HepG2 (cell line): ENCODE measurements around the gene VWA3A. TPM values are rescaled to one million over a fixed set of nuclear protein-coding genes. Genes with fewer than 3 reads are reported as not detected.

Source experiments
- EP300 ChIP-seq, 3 experiments: sonication (generic) in 1 of 3; formaldehyde crosslinking in 1 of 3; IDR thresholded peaks; 2 replicates each; pipeline versions ENCODE4 v1.5.1 to v1.6.1; 2011 to 2020; ENCODE audit warnings: low read depth in 2 of 3, low read length in 2 of 3, borderline replicate concordance in 1 of 3, improper control_type of control experiment in 1 of 3, mild to moderate bottlenecking in 1 of 3, missing genetic modification reagents in 1 of 3, moderate library complexity in 1 of 3
- EZH2 ChIP-seq: conservative IDR thresholded peaks from 2 replicates; pipeline ENCODE4 v1.6.1; 2012; ENCODE audit warnings: mild to moderate bottlenecking, low read depth, low read length, moderate library complexity
- MIXL1 ChIP-seq: IDR thresholded peaks from 2 replicates; pipeline ENCODE4 v1.6.1; 2016
- PCBP2 ChIP-seq: fragments of 200-400 bp; formaldehyde crosslinking; optimal IDR thresholded peaks from 2 replicates; pipeline ENCODE3; 2018; ENCODE audit warnings: low read length, low read depth; ENCODE audit not compliant: poor library complexity, severe bottlenecking
- TEAD3 ChIP-seq: optimal IDR thresholded peaks from 2 replicates; pipeline ENCODE3; 2016; ENCODE audit warnings: borderline replicate concordance
- U2AF2 ChIP-seq: fragments of 200-400 bp; formaldehyde crosslinking; IDR thresholded peaks from 2 replicates; pipeline ENCODE4 v1.6.1; 2017; ENCODE audit warnings: low read depth, mild to moderate bottlenecking, low read length
- ZBTB42 ChIP-seq: sonication (generic); formaldehyde crosslinking; IDR thresholded peaks from 2 replicates; pipeline ENCODE4 v1.5.0; 2020; ENCODE audit warnings: mild to moderate bottlenecking, missing genetic modification reagents
- ZFAT ChIP-seq: sonication (generic); formaldehyde crosslinking; conservative IDR thresholded peaks from 2 replicates; pipeline ENCODE4 v1.8.1; 2023; ENCODE audit warnings: missing genetic modification reagents, inconsistent platforms
- ZNF256 ChIP-seq: sonication (generic); formaldehyde crosslinking; conservative IDR thresholded peaks from 2 replicates; pipeline ENCODE4 v1.4.0; 2020; ENCODE audit warnings: missing genetic modification reagents
- ZNF644 ChIP-seq: IDR thresholded peaks from 2 replicates; pipeline ENCODE4 v1.6.1; 2016; ENCODE audit warnings: low read depth
- ZNF747 ChIP-seq: sonication (generic); formaldehyde crosslinking; IDR thresholded peaks from 2 replicates; pipeline ENCODE4 v1.8.1; 2023; ENCODE audit warnings: missing genetic modification reagents, mild to moderate bottlenecking, borderline replicate concordance
- ZNF83 ChIP-seq: sonication (generic); formaldehyde crosslinking; IDR thresholded peaks from 2 replicates; pipeline ENCODE4 v1.4.0; 2020; ENCODE audit warnings: missing genetic modification reagents, mild to moderate bottlenecking, borderline replicate concordance
- ZSCAN21 ChIP-seq: sonication (generic); formaldehyde crosslinking; IDR thresholded peaks from 2 replicates; pipeline ENCODE4 v1.8.0; 2022; ENCODE audit warnings: mild to moderate bottlenecking, missing genetic modification reagents, moderate library complexity, borderline replicate concordance
- polyA plus RNA-seq, 8 experiments: library from polyadenylated mRNA; depleted of rRNA in 3 of 8; stranded (reverse) in 7 of 8; unstranded in 1 of 8; fragments of >200 nt; fragmentation: Illumina TruSeq in 4 of 8; extraction: Trizol in 4 of 8; gene quantifications; 2 replicates each; pipeline versions ENCODE4 v1.2.1 to v1.2.3, GENCODE V29; 2011 to 2016; ENCODE audit warnings: low read depth in 4 of 8, missing spikeins in 1 of 8, mixed read lengths in 1 of 8; ENCODE audit not compliant: insufficient read depth in 1 of 8
- total RNA-seq, 5 experiments: library from RNA; depleted of rRNA; stranded (reverse); fragments of >200 nt; fragmentation: Illumina TruSeq; extraction: Trizol; gene quantifications; 2 replicates each; pipeline ENCODE4 v1.2.3, GENCODE V29; 2016; ENCODE audit warnings: low read depth in 1 of 5
- TF ChIP-seq, protein P1 (sequence below): sonication (generic); formaldehyde crosslinking; IDR thresholded peaks from 2 replicates; pipeline ENCODE4 v1.4.0; 2020; ENCODE audit warnings: missing genetic modification reagents
- TF ChIP-seq, protein P2 (sequence below): sonication (generic); formaldehyde crosslinking; IDR thresholded peaks from 2 replicates; pipeline ENCODE4 v1.4.0; 2020; ENCODE audit warnings: missing genetic modification reagents; ENCODE audit errors: not compliant biosample characterization
- TF ChIP-seq, protein P3 (sequence below): IDR thresholded peaks from 2 replicates; pipeline ENCODE4 v1.6.1; 2016; ENCODE audit warnings: low read depth, control low read depth
- TF ChIP-seq, protein P4 (sequence below): sonication (generic); formaldehyde crosslinking; IDR thresholded peaks from 2 replicates; pipeline ENCODE4 v1.8.1; 2023; ENCODE audit warnings: missing genetic modification reagents, inconsistent platforms, borderline replicate concordance
- TF ChIP-seq, protein P5 (sequence below): IDR thresholded peaks from 2 replicates; pipeline ENCODE4 v1.6.1; 2016; ENCODE audit warnings: missing biosample characterization, missing genetic modification reagents, low read depth
- TF ChIP-seq, protein P6 (sequence below): sonication (generic); formaldehyde crosslinking; IDR thresholded peaks from 2 replicates; pipeline ENCODE4 v1.8.0; 2022; ENCODE audit warnings: mild to moderate bottlenecking, missing genetic modification reagents, moderate library complexity
- TF ChIP-seq, protein P7 (sequence below): conservative IDR thresholded peaks from 2 replicates; pipeline ENCODE4 v1.6.1; 2018; ENCODE audit warnings: missing genetic modification reagents

VWA3A gene
- total and polyA plus RNA-seq, 2 of the 13 experiments (the other 11 are each of a cell fraction or from before 2014, with no cell fraction given) = 0.03 to 0.07 TPM

DNA sequence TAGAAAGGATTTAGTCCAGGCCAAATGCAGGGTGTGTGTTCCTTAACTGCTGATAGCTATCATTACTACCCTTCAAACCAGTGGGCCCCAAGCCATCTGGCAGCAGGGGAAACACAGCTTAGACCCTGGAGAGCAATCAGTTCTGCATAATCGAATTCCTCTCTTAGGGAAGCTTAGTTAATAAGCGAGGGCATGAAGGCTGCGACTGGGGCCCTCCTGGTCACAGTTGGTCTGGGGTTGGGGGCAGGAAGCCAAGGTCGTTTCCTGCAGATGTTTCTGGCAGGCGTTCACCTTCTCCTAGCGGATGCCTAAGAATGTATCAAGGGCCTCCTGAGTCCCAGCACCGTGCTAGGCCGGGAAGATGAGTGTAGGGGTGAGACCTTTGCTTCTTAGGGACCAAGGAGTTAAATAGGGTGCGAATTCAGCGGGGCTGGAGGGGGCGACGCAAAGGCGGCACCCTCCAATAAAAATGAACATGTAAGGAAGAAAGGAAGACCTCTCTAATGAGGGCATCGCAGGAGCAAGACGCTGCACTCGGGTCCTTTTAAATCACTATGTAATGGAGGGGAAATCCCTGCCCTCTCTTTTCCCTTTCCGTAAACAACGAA lies 97.2 kb downstream of the VWA3A start (continued):
- TF ChIP-seq, protein P1, sequence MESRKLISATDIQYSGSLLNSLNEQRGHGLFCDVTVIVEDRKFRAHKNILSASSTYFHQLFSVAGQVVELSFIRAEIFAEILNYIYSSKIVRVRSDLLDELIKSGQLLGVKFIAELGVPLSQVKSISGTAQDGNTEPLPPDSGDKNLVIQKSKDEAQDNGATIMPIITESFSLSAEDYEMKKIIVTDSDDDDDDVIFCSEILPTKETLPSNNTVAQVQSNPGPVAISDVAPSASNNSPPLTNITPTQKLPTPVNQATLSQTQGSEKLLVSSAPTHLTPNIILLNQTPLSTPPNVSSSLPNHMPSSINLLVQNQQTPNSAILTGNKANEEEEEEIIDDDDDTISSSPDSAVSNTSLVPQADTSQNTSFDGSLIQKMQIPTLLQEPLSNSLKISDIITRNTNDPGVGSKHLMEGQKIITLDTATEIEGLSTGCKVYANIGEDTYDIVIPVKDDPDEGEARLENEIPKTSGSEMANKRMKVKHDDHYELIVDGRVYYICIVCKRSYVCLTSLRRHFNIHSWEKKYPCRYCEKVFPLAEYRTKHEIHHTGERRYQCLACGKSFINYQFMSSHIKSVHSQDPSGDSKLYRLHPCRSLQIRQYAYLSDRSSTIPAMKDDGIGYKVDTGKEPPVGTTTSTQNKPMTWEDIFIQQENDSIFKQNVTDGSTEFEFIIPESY (CRISPR knock-in tag) = no peak
- TF ChIP-seq ZNF256 (no peak), EZH2 (no peak), U2AF2 (no peak), ZSCAN21 (CRISPR knock-in tag) (peak; percentile 19; the same call in 1 of the 2 replicates), ZNF644 (CRISPR knock-in tag) (no peak), EP300 (IDR thresholded peaks at IDR 0.05; ENCODE audit: low read depth in 2 of 2, low read length in 2 of 2) (no peak), EP300 (CRISPR knock-in tag; IDR thresholded peaks at IDR 0.05; ENCODE audit: borderline replicate concordance) (no peak), ZNF83 (CRISPR knock-in tag) (no peak), TEAD3 (CRISPR knock-in tag) (peak; percentile 42), ZNF747 (CRISPR knock-in tag) (no peak), MIXL1 (CRISPR knock-in tag) (0 out of 2 replicates have a peak, but pooled peaks have one; percentile 16), ZBTB42 (CRISPR knock-in tag) (peak; percentile 30; the same call in 1 of the 2 replicates), PCBP2 (no peak), ZFAT (CRISPR knock-in tag) (no peak)
- TF ChIP-seq, protein P2, sequence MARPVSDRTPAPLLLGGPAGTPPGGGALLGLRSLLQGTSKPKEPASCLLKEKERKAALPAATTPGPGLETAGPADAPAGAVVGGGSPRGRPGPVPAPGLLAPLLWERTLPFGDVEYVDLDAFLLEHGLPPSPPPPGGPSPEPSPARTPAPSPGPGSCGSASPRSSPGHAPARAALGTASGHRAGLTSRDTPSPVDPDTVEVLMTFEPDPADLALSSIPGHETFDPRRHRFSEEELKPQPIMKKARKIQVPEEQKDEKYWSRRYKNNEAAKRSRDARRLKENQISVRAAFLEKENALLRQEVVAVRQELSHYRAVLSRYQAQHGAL (CRISPR knock-in tag) = no peak
- TF ChIP-seq, protein P3, sequence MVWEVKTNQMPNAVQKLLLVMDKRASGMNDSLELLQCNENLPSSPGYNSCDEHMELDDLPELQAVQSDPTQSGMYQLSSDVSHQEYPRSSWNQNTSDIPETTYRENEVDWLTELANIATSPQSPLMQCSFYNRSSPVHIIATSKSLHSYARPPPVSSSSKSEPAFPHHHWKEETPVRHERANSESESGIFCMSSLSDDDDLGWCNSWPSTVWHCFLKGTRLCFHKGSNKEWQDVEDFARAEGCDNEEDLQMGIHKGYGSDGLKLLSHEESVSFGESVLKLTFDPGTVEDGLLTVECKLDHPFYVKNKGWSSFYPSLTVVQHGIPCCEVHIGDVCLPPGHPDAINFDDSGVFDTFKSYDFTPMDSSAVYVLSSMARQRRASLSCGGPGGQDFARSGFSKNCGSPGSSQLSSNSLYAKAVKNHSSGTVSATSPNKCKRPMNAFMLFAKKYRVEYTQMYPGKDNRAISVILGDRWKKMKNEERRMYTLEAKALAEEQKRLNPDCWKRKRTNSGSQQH (CRISPR knock-in tag) = no peak
- TF ChIP-seq, protein P4, sequence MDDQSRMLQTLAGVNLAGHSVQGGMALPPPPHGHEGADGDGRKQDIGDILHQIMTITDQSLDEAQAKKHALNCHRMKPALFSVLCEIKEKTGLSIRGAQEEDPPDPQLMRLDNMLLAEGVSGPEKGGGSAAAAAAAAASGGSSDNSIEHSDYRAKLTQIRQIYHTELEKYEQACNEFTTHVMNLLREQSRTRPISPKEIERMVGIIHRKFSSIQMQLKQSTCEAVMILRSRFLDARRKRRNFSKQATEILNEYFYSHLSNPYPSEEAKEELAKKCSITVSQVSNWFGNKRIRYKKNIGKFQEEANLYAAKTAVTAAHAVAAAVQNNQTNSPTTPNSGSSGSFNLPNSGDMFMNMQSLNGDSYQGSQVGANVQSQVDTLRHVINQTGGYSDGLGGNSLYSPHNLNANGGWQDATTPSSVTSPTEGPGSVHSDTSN (CRISPR knock-in tag) = no peak
- TF ChIP-seq, protein P5, sequence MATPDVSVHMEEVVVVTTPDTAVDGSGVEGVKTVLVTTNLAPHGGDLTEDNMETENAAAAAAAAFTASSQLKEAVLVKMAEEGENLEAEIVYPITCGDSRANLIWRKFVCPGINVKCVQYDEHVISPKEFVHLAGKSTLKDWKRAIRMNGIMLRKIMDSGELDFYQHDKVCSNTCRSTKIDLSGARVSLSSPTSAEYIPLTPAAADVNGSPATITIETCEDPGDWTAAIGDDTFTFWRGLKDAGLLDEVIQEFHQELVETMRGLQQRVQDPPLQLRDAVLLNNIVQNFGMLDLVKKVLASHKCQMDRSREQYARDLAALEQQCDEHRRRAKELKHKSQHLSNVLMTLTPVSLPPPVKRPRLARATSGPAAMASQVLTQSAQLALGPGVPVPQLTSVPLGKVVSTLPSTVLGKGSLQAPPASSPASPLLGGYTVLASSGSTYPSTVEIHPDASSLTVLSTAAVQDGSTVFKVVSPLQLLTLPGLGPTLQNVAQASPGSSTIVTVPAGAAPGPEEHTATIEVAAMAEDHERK (CRISPR knock-in tag) = no peak
- TF ChIP-seq, protein P6, sequence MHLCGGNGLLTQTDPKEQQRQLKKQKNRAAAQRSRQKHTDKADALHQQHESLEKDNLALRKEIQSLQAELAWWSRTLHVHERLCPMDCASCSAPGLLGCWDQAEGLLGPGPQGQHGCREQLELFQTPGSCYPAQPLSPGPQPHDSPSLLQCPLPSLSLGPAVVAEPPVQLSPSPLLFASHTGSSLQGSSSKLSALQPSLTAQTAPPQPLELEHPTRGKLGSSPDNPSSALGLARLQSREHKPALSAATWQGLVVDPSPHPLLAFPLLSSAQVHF (CRISPR knock-in tag) = no peak
- TF ChIP-seq, protein P7, sequence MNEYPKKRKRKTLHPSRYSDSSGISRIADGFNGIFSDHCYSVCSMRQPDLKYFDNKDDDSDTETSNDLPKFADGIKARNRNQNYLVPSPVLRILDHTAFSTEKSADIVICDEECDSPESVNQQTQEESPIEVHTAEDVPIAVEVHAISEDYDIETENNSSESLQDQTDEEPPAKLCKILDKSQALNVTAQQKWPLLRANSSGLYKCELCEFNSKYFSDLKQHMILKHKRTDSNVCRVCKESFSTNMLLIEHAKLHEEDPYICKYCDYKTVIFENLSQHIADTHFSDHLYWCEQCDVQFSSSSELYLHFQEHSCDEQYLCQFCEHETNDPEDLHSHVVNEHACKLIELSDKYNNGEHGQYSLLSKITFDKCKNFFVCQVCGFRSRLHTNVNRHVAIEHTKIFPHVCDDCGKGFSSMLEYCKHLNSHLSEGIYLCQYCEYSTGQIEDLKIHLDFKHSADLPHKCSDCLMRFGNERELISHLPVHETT (CRISPR knock-in tag) = no peak
